ENCODE data around the gene TMEM234. TPM values are rescaled to one million over a fixed set of nuclear protein-coding genes. Genes with fewer than 3 reads are reported as not detected.

Gene TMEM234
- total RNA-seq, 1 donor from 2014 or later, result 49.2 TPM

DNA sequence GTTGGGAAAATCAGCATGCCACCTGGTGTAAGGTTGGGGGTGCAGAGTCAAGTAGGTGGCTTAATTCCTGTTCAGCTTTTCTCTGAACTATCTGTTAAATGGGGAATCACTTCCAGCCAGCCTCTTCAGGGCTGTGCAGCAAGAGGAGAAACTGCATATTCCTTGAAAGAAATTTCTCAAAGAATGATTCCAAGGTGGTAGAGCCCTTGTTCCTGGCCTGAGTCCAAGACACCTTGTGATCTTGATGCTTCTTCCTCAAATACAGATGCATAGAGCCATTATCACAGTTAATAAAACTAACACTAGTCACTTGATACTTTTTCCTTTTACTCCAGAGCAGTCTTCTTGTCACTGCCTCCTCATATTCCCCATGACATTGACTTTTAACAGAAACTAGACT is 37.5 kb downstream of the TMEM234 start:
- H3K27ac Mint-ChIP-seq, result no peak overlapping the region
- H3K27me3 Mint-ChIP-seq, result no peaks in the 10 kb centered on the region
- peaks cover 27% of the 10 kb centered on the region for H3K36me3 Mint-ChIP-seq (ENCODE audit: insufficient read depth)
- DNase-seq (ENCODE audit: low spot score, unreplicated experiment), result no peak
- H3K4me1 Mint-ChIP-seq (ENCODE audit: low read depth), result peaks cover 14% of the 10 kb centered on the region
- H3K4me3 Mint-ChIP-seq (ENCODE audit: low read depth), result no peak overlapping the region
- TF ChIP-seq, protein P1, sequence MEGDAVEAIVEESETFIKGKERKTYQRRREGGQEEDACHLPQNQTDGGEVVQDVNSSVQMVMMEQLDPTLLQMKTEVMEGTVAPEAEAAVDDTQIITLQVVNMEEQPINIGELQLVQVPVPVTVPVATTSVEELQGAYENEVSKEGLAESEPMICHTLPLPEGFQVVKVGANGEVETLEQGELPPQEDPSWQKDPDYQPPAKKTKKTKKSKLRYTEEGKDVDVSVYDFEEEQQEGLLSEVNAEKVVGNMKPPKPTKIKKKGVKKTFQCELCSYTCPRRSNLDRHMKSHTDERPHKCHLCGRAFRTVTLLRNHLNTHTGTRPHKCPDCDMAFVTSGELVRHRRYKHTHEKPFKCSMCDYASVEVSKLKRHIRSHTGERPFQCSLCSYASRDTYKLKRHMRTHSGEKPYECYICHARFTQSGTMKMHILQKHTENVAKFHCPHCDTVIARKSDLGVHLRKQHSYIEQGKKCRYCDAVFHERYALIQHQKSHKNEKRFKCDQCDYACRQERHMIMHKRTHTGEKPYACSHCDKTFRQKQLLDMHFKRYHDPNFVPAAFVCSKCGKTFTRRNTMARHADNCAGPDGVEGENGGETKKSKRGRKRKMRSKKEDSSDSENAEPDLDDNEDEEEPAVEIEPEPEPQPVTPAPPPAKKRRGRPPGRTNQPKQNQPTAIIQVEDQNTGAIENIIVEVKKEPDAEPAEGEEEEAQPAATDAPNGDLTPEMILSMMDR (IDR thresholded peaks at IDR 0.05; ENCODE audit: unreplicated experiment), result no peak
- no peaks in the 10 kb centered on the region for H3K9me3 Mint-ChIP-seq (ENCODE audit: low read depth)

DNA sequence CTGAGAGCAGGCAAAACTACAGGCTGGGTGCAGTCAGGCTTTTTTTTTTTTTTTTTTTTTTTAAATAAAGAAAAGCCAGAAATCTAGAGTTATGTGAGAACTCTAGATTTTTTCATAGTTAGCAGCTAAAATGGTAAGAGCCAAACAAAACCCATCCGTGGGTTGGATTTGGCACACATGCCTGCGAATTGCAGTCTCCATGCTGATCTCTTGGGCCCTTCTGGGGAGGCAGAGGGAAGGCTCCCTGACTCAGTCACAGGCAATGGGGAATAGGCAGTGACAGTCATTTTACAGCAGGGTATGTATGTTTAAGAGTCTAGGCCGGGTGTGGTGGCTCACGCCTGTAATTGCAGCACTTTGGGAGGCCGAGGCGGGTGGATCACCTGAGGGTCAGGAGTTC is 40.1 kb downstream of the TMEM234 start:
- Mint-ChIP-seq H3K4me1 (ENCODE audit: low read depth) (peaks cover 15% of the 10 kb centered on the region), H3K27me3 (no peaks in the 10 kb centered on the region), H3K4me3 (ENCODE audit: low read depth) (no peak overlapping the region), H3K9me3 (ENCODE audit: low read depth) (no peaks in the 10 kb centered on the region), H3K36me3 (ENCODE audit: insufficient read depth) (peaks cover 19% of the 10 kb centered on the region), H3K27ac (no peak overlapping the region)
- no peak for DNase-seq (ENCODE audit: low spot score, unreplicated experiment)
- TF ChIP-seq, protein P1 (IDR thresholded peaks at IDR 0.05; ENCODE audit: unreplicated experiment), result no peak

DNA sequence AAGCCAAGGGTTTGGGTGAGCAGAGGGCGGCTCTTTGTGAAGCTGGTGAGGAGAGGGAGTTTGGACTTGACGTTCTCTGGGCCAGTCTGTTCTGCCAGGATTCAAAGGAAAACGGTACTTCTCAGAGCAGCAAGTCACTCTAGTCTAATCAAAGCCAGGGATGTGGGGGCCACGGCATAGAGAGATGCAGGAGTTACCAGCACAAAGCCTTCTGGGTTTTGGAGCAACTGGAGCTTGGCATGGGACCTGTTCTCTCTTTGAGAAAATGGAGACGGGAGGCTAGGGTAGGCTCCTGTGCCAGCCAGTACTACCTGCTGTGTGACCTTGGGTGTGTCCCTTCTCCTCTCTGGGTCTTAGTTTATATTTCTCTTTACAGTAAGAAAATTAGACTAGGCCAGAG is 40.6 kb downstream of the TMEM234 start:
- no peak for DNase-seq (ENCODE audit: low spot score, unreplicated experiment)
- TF ChIP-seq, protein P1 (IDR thresholded peaks at IDR 0.05; ENCODE audit: unreplicated experiment), result no peak
- H3K27me3 Mint-ChIP-seq, result no peaks in the 10 kb centered on the region
- peaks cover 18% of the 10 kb centered on the region for H3K36me3 Mint-ChIP-seq (ENCODE audit: insufficient read depth)
- H3K9me3 Mint-ChIP-seq (ENCODE audit: low read depth), result no peaks in the 10 kb centered on the region
- H3K27ac Mint-ChIP-seq, result peak overlapping the region; percentile 64
- H3K4me3 Mint-ChIP-seq (ENCODE audit: low read depth), result peak overlapping the region; percentile 92
- H3K4me1 Mint-ChIP-seq (ENCODE audit: low read depth), result peaks cover 15% of the 10 kb centered on the region

DNA sequence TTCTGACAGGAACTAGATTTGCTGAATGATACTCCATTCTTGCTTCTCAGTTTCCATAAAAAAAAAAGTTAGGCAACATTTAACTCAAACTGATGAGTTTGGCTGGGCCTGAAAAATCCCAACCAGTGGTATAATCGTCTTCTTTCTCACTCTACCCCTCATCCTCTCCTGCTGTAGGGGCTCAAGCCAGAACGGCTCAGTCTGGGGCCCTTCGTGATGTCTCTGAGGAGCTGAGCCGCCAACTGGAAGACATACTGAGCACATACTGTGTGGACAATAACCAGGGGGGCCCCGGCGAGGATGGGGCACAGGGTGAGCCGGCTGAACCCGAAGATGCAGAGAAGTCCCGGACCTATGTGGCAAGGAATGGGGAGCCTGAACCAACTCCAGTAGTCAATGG is 41.1 kb downstream of the TMEM234 start:
- TF ChIP-seq, protein P1 (IDR thresholded peaks at IDR 0.05; ENCODE audit: unreplicated experiment), result no peak
- Mint-ChIP-seq H3K9me3 (ENCODE audit: low read depth) (no peaks in the 10 kb centered on the region), H3K27ac (peak overlapping the region; percentile 96), H3K4me1 (ENCODE audit: low read depth) (peaks cover 15% of the 10 kb centered on the region), H3K27me3 (no peaks in the 10 kb centered on the region), H3K4me3 (ENCODE audit: low read depth) (peak overlapping the region; percentile 92), H3K36me3 (ENCODE audit: insufficient read depth) (peaks cover 15% of the 10 kb centered on the region)
- no peak for DNase-seq (ENCODE audit: low spot score, unreplicated experiment)

DNA sequence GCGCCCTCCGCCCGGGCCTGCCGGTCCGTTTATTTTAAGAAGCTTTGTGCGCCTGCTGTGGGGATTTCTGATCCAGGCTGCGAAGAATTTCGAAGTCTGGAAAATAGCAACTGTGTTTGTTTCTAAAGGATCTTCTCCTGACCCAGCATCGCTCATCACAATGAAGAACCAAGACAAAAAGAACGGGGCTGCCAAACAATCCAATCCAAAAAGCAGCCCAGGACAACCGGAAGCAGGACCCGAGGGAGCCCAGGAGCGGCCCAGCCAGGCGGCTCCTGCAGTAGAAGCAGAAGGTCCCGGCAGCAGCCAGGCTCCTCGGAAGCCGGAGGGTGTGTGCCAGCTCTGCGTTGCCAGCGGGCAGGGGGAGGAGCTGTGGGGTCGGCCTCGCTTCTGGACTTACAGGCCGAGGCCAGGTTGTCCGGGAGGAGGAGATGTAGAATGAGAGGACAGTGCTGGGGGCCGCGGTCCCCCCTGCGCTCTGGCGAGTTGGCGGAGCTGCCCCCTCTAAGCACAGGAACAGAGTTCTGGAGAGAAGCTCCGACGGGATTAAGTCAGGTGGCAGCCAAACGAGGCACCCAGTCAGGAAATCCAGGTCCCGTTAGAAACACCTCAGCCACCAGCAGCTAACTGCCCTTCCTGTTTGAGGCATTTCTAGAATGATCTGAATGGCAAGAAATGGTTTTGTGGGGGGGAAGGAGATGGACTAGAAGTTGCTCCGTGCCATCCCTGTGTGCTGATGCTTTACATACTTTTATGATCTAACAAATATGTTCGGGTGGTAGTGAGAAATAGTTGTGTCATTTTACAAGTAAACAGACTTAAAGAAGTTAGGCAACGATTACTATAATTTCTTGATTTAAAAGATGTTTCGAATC is 41.7 kb downstream of the TMEM234 start:
- Mint-ChIP-seq H3K4me3 (ENCODE audit: low read depth) (peak overlapping the region; percentile 92), H3K4me1 (ENCODE audit: low read depth) (peaks cover 15% of the 10 kb centered on the region), H3K36me3 (ENCODE audit: insufficient read depth) (peaks cover 15% of the 10 kb centered on the region), H3K27me3 (no peaks in the 10 kb centered on the region), H3K27ac (peak overlapping the region; percentile 96), H3K9me3 (ENCODE audit: low read depth) (no peaks in the 10 kb centered on the region)
- DNase-seq (ENCODE audit: low spot score, unreplicated experiment), result no peak
- TF ChIP-seq, protein P1 (IDR thresholded peaks at IDR 0.05; ENCODE audit: unreplicated experiment), result no peak
